GM06990 (cell line): ENCODE data around the gene CDKL5.

Experiments used
- DNase-seq: peaks from one replicate; pipeline ENCODE4 v3.0.0-alpha.2; 2011; ENCODE audit not compliant: insufficient read length; ENCODE audit errors: extremely low read depth
- H3K27me3 ChIP-seq: replicated peaks from 2 replicates; pipeline ENCODE4 v1.6.0; 2011; ENCODE audit warnings: low read length; ENCODE audit not compliant: control insufficient read depth, insufficient read depth
- H3K36me3 ChIP-seq: 2 replicates; pipeline ENCODE4 v1.5.1; 2011; ENCODE audit warnings: low read length; ENCODE audit not compliant: control insufficient read depth, insufficient read depth
- H3K4me3 ChIP-seq: replicated peaks from 2 replicates; pipeline ENCODE4 v1.5.1; 2011; ENCODE audit warnings: low read depth, mild to moderate bottlenecking, control low read depth, low read length
- TF ChIP-seq, protein P1 (sequence below): IDR thresholded peaks from 2 replicates; pipeline ENCODE4 v1.5.1; 2011; ENCODE audit warnings: low read length, control low read depth, mild to moderate bottlenecking, inconsistent platforms; ENCODE audit not compliant: insufficient read depth, poor library complexity, severe bottlenecking

The CDKL5 gene

DNA sequence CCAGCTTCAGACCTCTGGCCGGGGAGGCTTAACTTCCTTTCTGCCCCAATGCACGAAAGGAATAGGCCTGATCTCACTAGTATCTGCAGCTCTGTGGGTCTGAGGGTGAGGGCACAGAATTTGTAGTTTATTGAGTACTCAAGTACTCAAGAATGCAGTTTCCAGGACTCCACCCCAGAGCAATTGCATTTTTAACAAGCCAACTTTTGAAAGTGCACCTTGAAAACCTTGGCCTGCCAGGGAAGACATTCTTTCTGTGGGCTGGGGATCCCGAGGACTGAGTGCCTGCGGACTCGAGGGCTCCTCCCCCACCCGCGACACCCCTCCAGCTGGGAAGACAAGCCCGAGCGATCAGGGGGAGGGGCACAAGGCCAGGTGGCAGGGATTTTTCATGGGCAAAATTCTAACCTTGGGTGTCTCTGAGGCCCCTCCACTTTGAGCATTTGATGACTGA lies 224.1 kb downstream of the CDKL5 start:
- TF ChIP-seq, protein P1, sequence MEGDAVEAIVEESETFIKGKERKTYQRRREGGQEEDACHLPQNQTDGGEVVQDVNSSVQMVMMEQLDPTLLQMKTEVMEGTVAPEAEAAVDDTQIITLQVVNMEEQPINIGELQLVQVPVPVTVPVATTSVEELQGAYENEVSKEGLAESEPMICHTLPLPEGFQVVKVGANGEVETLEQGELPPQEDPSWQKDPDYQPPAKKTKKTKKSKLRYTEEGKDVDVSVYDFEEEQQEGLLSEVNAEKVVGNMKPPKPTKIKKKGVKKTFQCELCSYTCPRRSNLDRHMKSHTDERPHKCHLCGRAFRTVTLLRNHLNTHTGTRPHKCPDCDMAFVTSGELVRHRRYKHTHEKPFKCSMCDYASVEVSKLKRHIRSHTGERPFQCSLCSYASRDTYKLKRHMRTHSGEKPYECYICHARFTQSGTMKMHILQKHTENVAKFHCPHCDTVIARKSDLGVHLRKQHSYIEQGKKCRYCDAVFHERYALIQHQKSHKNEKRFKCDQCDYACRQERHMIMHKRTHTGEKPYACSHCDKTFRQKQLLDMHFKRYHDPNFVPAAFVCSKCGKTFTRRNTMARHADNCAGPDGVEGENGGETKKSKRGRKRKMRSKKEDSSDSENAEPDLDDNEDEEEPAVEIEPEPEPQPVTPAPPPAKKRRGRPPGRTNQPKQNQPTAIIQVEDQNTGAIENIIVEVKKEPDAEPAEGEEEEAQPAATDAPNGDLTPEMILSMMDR = no peak
- Histone ChIP-seq H3K36me3 (no peaks in the 10 kb centered on the region), H3K4me3 (no peak overlapping the region), H3K27me3 (no peaks in the 10 kb centered on the region)
- no peak for DNase-seq

DNA sequence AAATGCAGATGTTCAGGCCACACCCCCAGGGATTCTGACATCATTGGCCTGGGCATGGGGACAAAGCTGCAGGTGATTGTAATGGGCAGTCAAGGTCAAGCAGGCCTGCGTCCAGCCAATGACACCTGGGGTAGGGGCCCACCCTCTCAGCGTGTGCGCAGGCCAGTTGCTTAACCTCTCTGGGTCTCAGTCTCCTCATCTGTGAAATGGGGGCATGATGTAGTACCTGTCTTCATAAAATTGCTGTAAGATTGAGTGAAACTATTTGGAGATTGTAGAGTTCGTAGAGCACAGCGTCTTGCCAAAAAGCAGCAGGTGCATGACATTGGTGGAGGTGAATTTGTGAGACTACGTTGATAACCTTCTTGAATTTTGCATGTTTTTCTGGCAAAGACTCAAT lies 225.3 kb downstream of the CDKL5 start:
- TF ChIP-seq, protein P1 = no peak
- no peak for DNase-seq
- Histone ChIP-seq H3K27me3 (no peaks in the 10 kb centered on the region), H3K4me3 (no peak overlapping the region), H3K36me3 (no peaks in the 10 kb centered on the region)

DNA sequence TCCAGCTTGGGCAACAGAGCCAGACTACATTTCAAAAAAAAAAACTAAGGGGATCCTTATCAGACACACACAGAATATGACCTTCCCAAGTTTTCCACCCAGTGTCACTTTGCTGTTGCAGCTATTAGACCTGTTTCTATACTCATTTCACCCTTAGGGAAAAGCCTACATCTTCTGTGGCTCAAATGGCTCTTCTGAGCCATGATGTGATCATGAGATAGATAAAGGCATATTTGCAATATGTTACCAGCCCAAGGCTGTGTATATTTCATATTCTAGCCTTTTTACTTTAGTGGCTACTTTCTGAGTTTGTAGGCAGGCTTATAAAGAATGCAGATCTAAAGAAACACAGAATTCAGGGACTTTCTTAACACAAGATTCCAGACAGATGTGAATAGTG lies 227.2 kb downstream of the CDKL5 start:
- TF ChIP-seq, protein P1 = no peak
- H3K4me3 ChIP-seq = no peak overlapping the region
- no peaks in the 10 kb centered on the region for H3K36me3 ChIP-seq
- no peaks in the 10 kb centered on the region for H3K27me3 ChIP-seq
- DNase-seq = no peak

DNA sequence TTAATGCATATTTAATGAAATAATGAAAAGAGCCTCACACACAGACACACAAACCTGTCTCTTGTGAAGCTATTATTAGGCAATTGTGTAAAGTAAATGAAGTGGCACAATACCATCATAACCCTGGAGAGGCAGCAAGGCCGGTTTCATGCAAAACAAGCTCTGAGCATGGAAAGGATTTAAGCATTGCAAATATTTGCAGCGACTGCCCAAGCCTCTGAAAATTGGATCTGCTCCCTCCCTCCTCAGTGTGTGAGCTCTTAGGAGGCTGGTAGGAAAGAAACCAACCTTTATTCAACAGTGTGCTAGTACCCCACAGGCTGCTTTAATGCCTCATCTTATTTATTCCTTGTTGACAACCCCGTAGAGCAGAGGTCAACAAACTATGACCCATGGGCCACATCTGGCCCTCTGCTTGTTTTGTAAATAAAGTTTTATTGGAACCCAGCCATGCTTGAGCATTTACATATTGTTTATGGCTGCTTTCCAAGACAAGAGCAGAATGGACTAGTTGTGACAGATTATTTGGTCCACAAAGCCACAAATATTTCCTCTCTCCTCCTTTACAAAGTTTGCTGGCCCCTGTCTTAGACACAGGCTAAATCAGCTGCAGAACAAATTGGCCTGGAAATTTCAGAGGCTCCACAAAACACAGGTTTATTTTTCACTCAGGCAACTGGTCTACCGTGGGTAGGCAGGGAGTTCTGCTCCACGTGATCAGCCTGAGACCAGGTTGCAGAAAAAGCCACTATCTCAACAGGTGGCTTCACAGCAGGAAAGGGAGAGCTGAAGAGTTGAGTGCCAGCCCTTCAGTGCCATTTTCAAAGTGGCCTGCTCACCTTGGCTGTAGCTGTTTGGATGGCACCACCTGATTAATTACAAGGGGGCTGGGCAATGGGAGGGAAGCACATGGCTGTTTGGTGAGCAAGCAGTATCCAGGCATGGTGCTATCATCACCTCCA lies 229.7 kb downstream of the CDKL5 start:
- no peak overlapping the region for H3K4me3 ChIP-seq
- DNase-seq = no peak
- H3K27me3 ChIP-seq = no peaks in the 10 kb centered on the region
- TF ChIP-seq, protein P1 = no peak
- H3K36me3 ChIP-seq = no peaks in the 10 kb centered on the region

DNA sequence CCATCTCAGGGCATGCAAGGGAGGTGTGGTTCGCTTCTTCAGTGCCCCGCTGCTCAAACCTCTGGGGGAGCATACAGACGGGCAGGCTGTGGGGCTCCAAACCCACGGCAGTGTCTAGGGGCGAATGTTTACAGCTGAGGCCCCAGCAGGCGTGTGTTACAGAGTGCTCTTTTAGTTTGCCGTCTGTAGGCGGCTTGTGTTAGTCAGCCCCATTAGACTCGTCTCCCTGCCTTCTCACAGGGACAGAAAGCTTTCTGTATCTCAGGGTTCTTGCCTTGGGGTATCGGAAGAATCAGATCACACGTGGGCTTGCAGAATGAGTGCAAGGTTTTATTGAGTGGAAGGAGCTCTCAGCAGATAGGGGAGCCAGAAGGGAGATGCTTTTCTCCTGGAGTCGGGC lies 235.9 kb downstream of the CDKL5 start:
- DNase-seq = no peak
- no peak overlapping the region for H3K4me3 ChIP-seq
- no peaks in the 10 kb centered on the region for H3K36me3 ChIP-seq
- H3K27me3 ChIP-seq = no peaks in the 10 kb centered on the region
- TF ChIP-seq, protein P1 = no peak
